Ramos (cell line): Measurements from ENCODE around the gene MED27.

Experiments
- in situ Hi-C: fragments of 300-500 bp; cut with MboI; formaldehyde crosslinking; loops from one replicate; pipeline ENCODE4 v1.14.3; 2022; ENCODE audit warnings: low sequenced_read_pairs; ENCODE audit not compliant: unreplicated experiment

The MED27 gene

DNA sequence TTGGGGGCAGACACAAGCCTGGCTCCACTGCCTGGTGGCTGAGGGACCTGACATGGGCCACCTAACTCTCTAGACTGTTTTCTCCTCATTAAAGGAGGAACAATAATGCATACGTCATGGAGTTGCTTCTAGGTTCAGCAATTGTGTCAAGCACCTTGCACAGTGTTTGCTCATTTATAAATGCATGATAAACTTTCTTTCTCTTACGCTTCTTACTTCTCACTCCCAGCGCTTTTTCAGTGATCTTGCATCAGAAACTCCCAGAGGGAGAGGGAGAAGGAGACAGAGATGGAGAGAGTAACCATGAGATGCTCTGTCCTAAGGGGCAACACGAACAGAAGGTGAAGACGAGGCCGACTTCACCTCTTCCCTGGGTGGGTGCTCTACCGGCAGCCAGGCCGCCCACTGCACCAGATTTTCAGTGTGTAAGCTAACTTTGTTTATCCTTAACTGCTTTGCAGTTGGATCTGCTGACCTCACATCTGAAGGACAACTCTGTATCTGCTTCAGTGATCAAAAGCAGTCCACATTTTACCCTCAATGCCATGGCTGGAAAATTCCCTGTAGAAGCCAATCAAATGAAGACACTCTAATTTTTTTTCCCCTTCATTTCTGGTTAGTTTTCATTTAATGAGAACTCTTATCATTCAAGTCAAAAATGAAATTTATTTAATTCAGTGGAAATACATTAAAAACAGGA is 35.3 kb downstream of the MED27 start:
- in situ Hi-C loops = no loop called here

DNA sequence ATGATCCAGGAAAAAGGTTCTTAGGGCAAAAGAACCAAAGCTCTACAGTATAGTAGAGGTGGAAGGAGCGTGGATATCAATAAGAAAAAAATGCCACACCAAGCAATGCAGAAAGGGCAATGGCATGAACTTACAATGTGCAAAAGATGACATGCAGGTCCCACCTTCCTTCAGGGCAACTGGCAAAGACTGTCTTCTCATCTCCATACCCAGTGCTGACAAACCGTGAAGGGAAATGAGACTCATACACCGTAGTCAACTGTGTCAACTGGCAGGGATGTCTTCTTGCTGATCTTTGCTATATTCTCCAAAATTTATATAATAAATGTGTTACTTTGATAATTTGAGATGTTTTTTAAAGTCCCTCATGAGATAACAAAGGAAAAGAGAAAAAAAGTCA is 36.0 kb downstream of the MED27 start:
- in situ Hi-C loops = no loop called here

DNA sequence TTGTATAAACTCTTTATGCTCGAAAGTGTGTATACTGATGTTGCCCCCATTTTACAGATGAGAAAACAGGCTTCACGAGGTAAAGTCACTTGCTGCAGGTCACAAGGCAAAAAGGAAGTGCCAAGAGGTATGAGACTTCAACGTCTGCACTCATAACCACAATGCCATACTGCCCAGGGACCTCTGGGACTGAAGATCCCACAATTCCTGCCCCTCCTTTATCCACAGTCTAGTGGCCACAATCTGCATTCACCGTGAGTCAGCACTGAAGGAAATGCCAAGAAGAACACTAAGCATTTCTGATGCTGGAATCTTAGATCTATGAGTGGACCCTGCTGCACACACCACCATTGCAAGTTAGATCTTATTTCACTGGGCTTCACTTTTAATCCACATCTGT is 37.3 kb downstream of the MED27 start:
- in situ Hi-C loops = no loop called here

DNA sequence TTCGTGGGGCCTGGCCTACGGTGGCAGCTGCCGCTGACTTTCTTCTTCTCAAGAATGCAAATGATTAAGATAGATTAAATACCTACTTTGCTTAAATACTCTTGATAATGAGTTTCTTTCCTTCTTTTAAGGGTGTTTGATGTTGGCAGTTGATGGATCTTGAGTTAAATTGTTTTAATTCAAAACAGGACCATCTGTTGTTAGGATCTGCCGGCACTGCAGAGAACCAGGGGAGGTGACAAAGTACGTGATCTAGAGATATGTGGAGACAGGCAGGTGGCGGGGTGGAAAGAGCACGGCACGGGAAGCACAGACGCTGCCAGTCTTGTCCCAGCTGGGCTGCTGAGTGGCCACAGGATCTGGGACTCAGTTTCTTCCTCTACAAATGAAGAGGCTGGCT is 37.9 kb downstream of the MED27 start:
- in situ Hi-C loops = no loop called here

DNA sequence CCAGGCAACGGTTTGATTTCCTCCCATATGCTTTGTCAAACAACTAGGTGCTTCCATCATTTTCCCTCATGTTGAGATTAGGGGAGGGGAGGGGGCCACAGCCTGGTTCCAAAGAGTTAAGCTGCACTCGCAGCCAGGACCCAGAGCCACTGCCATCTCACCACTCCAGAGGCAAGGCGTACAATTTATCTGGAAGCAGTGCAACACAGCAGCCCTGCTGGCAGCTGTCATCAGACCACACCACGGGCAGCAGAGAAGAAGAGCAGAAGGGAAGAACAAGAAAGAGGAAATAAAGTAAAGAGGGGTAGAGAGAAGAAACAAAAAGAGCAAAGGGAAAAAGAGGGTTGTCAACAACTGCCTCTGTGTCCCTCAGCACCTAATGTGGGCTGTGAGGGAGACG is 38.9 kb downstream of the MED27 start:
- in situ Hi-C loops = no loop called here

DNA sequence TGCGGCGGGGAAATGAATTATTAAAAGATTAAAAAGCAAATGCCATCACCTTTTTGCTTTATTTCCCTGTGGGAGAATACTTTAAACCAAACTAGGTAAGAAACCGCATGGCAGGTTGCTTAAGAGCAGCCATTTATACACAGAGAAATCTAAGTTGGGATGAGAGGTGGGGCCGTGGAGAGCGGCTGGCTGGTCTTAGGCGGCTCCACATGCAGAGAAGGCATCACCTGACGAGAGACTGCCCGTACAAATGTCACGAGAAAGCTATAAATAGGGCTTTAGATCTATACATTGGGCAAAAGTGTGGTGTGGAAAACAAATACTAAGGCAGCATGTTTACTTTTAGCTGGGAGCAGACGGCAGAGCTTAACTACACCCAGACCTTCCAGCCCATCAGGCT is 39.4 kb downstream of the MED27 start:
- in situ Hi-C loops = no loop called here

DNA sequence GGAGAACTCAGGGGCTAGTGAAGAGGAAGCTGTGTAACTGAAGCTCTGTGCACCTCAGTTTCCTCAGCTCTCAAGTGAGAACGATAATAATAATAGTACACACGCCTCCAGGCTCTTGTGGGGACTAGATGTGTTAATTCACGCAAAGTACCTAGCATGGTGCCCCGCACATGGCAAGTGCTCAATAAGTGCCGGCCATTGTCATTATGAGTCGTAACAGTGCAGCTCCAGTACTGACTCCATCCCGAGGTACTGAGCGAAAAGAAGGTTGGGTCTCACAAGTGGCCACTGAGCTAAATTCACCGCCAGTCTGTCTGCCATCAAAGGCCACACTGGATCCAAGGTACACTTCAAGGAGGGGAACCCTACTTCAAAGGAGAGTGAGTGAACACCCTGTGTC is 40.4 kb downstream of the MED27 start:
- in situ Hi-C loops = no loop called here

DNA sequence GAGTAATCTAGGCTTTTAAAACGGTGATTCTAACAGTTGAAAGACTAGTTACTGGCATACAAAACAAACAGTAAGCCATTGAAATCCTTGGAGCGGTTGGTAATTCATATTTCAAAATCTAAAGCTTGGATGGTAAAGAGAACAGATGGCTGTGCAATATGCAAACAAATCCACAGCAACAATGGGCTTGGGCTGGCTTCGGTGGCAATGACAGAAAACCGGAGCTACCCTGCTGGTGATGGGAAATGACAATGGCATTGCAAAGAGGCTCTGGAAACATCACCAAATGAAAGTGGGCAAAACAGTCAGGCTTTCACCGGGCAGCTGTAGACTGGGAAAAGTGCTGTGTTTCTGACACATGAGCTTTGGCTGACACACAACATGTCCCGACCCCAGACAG is 42.2 kb downstream of the MED27 start:
- in situ Hi-C loops = no loop called here

DNA sequence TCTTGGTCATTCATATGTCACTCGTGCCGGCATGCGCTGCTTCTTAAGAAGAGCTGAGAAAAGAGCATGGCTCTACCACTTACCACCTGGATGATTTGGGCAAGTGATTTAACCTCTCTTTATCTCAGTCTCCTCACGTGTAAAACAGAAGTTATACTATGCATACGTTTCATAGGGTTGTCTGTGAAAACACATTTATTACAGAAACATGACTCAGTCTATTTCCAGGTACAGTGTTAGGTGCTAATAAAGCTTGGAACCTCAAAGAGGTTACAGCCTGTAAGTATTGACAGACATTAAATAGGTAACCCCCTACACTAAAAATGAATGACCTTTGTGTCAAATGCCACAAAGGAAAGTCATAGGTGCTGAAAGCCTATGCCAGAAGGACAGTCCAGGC is 43.1 kb downstream of the MED27 start:
- in situ Hi-C loops = no loop called here

DNA sequence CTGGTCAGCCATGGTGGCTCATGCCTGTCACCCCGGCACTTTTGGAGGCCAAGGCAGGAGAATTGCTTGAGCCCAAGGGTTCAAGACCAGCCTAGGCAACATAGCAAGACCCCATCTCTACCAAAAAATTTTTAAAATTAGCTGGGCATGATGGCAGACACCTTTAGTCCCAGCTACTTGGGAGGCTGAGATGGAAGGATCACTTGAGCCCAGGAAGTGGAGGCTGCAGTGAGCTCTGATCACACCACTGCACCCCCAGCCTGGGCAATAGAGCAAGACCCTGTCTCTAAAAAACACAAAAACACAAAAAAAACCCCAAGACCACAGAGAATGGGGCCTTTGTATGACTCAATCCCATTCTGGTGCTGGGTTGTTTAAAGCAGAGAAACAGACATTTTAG is 44.0 kb downstream of the MED27 start:
- in situ Hi-C loops = no loop called here

DNA sequence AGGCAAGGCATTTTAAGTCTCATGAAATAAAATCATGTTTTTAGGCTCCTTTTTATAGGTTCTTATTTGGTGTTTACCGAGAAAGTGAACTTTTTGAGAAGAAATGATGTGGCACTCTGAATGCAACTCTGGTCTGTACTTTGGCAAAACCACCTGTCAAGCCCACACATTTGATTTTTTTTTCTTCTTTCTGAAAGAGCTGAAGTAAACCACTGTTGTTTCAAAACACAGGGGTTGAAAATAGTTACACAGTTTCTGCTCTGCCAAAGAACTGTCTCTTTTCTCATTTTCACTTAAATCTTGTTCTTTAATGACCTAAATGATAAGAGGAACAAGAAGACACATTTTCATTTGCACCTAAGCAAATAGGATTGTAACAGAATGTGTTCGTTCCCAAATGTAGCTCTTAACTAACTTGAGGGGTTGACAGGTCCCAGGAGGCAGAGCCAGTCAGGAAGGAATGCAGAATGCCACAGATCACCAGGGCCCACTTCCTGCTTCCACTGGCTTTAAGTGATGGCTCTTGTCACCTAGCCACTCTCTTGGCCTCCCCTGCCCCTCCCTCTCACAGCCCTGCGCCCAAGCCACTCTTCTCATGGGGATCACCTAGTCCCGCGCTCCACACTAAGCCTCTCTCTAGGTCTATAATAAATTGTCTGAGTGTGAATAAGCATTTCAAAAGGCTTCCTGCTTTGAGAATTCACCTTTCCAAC is 47.3 kb downstream of the MED27 start:
- in situ Hi-C loops = no loop called here

DNA sequence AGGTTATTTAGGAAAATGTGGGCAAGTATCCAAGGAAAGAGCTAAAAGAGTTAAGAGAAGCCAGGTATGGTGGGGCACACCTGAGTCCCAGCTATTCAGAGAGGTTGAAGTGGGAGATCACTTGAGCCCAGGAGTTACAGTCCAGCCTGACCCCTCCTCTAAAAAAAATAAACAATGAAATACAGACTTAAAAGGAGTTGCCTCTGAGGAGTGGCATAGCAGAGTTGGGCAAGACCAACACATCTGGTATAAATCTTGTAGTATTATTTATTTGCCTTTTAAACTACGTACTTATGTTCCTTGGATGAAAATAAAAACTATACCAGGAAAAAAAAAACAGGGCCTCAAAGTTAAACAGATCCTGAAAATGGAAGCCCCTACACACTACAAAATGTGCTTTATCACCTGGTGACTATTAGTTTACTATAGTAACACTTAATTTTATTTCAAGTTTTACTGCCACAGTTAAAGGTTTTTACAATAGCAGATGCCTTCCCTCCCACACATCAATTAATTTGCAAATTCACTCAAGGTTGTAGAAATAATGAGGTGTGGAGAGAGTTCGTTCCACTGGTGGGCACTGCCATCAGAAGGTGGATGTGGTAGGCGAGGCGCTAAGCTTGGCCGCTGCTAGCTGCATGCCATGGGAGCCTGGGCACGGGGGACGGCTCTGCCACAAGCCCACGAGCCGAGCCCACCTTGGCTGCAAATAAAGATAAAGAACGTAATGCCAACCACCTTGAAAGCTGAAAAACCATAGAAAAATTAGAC is 48.0 kb downstream of the MED27 start:
- in situ Hi-C loops = no loop called here

DNA sequence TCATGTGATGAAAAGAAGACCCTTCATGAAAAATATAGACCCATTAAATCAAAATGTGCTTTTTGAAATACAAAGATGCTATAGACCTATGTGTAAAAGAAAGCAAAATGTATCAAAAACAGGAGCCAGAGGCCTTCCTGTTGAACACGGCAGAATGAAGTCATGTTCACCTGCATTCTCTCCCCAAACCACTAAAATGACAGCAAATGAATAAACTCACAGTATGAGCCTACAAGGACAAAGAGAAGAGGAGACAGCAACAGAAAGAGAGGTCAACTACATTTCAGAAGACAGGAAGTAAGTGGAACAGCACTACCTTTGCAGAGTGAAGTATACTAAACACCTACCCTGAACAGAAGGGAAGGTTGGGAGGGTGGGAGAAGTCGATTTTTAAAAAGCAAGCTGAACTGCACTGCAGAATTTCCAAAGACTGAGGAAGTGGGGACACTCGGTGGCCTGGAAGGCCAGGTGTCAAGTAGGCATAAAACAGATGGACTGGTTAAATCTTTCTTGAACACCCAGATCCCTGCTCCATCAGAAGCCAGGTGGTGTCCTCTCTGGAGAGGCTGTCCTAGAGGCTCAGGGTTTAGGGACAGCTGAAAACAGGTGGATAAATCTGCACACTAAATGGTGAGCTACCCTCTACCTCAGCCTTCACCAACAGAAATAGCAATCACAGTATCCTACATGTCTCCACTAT is 48.9 kb downstream of the MED27 start:
- in situ Hi-C loops = no loop called here

DNA sequence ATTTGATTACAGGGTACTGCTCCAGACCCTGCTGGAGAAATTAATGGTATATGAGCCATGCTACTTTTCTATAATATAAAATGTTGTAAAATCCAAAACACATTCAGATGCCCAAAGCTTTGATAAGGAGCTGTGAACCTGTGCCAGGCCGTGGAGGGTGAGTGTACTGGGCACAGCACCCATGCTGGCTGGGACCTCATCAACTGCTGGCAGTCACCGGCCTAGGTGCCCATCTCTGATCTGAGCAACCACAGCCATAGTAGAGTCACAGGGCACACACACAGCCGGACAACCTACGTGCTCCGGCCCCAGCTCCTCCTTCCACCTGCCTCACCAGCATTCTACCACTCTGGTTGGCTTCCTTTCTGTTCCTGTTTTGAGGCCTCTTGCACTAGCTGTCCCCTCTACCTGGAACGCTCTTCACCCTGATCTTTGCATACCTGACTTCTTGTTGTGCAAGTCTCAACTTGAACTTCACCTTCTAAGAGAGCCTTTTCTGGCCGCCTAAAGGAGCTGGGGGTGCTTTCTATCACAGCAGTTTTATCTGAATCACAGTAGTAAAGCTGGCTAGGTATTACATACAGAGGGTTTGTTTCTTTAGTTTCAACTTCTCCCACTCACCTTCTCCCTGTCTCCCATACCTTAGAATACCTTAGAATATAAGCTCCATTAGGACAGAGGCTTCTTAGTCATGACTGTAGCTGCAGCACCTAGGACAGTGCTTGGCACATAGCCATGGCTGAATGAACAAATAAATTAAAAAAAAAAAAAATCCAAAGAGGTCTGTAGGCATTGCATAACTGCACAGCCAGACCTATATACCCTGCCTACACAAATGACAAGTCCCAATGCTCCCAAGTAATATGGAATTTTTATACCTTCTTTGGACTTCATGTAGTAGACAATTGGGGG is 51.7 kb downstream of the MED27 start:
- in situ Hi-C loops = no loop called here

DNA sequence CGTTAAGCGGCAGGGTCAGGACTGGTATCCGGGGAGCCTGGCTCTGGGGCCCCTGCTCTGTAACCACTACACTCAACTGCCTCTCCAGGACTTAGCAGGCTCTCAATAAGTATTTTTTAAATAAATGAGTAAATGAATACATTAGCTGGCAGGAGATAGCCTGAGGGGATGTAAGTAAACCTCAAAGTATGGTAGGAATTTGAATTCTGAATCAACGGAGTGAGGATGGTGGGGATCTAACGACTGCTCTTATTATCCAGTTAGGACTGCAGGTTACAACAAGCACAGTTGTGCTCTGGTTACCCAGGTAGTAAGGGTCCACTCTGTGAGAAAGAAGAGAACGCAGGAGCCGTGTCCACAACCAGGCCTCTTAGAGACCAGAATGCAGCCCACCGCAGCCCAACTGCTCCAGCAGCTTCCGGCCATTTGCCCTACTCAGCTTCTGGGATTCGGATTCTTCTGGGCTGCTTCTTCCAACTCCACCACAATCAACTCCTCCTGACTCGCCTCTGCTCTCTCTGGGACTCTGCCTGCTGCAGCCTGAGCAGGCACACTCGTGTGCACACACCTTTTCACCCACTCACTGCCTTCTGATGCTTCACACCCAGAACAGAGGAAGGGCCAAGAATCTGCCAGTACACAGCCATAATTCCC is 52.6 kb downstream of the MED27 start:
- in situ Hi-C loops = no loop called here

DNA sequence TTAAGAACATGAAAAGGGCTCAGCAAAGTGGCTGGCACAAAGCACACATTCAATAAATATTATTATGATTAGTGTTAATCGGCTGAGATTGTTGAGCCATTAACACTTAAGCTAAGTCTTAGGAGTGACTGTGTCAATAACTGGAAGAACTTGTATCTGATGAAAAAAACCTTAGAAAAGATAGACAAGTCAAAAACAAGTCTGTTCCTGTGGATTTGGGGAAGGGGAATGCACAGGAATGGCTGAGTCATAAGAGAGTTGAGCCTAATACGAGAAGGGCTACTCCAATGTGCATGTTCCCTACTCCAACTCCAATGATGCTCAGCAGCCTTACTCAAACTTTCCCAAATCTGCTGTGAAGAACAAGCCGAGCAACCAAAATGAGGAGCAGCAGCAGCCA is 53.9 kb downstream of the MED27 start:
- in situ Hi-C loops = no loop called here

DNA sequence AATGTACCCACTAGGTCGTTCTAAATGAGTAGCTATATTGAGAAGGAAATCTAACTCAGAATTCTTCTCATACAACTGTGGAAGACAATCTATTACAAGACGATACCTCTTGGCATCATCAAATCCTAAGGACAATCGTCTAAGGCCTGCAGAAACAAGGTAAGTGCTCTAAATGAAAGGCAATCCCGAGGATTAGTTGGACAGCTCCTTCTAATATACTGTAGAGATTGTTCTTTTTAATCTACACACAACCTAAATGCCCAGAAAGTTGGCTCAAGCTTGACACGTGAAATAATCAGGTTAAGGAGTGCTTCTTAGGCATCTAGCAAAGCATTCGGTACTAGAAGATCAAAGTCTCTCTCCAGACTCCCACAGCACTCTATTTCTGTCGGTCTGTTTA is 55.1 kb downstream of the MED27 start:
- in situ Hi-C loops = no loop called here

DNA sequence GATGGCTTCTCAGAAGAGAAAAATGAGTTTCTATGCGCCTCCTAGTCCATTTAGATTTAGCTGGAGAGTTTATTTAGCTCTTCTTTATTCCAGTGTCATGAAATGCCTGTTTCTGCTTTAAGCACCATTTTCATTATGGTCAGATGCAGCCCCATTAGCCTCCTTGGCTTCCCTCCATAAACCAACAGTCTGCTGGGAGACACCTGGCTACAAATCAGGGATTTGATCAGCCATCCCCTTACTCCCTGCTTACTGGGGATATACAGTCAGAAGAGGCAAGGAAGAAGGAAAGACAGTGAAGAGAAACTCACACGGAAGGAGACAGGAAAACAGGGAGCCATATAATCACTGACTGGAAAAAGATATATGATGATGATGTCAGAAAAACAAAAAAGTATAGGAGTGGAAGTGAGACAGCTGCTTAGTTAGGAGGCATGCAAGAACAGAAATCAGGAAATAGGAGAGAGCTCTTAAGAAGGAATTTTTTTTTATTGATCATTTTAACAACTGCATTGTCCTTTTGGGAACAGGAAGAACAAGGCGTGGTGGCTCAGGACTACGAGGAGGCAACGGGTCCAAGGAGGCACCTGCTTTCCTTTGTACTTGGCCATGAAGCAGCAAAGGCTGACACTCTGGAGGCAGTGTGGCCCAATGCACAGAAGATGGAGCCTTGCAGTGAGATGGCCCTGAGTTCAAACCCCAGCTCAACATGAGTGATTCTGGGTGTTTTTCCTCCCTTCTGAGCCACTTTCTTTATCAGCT is 56.1 kb downstream of the MED27 start:
- in situ Hi-C loops = no loop called here
